ENCODE measurements around the gene KIFAP3.

KIFAP3 gene

GRCh38 chr1:169941982-169942830, 132.3 kb downstream of the KIFAP3 start:
- Histone ChIP-seq H3K9me2 (replicated peaks; ENCODE audit: control insufficient read depth, low read length) (no peaks in the 10 kb centered on the region), H3K27me3 (ENCODE audit: control insufficient read depth, low read length) (no peaks in the 10 kb centered on the region), H3K79me2 (ENCODE audit: control insufficient read depth, low read length) (no peaks in the 10 kb centered on the region), H3K9me3 (ENCODE audit: control insufficient read depth, insufficient read depth, low read length) (no peaks in the 10 kb centered on the region), H3F3A (ENCODE audit: control insufficient read depth, insufficient read depth) (no peaks in the 10 kb centered on the region), H3K27ac (ENCODE audit: low read depth, low read length) (no peak overlapping the region), H3K4me3 (ENCODE audit: low read length) (no peak overlapping the region), H3K36me3 (ENCODE audit: control insufficient read depth, low read length) (no peaks in the 10 kb centered on the region), H4K20me1 (ENCODE audit: control insufficient read depth, insufficient read depth, low read depth, low read length) (no peaks in the 10 kb centered on the region), H3K4me2 (ENCODE audit: low read length) (no peak overlapping the region), H3K4me1 (ENCODE audit: control insufficient read depth, low read length) (no peaks in the 10 kb centered on the region)
- no peak for TF ChIP-seq EZH2phosphoT487 (IDR thresholded peaks at IDR 0.05; ENCODE audit: borderline replicate concordance, low read length)

- Histone ChIP-seq H3K9me3 (ENCODE audit: control insufficient read depth, insufficient read depth, low read length) (no peaks in the 10 kb centered on the region), H3K9me2 (replicated peaks; ENCODE audit: control insufficient read depth, low read length) (no peaks in the 10 kb centered on the region), H3K4me3 (ENCODE audit: low read length) (no peak overlapping the region), H3K27me3 (ENCODE audit: control insufficient read depth, low read length) (no peaks in the 10 kb centered on the region), H3K79me2 (ENCODE audit: control insufficient read depth, low read length) (no peaks in the 10 kb centered on the region), H3K27ac (ENCODE audit: low read depth, low read length) (no peak overlapping the region), H4K20me1 (ENCODE audit: control insufficient read depth, insufficient read depth, low read depth, low read length) (no peaks in the 10 kb centered on the region), H3K4me1 (ENCODE audit: control insufficient read depth, low read length) (no peaks in the 10 kb centered on the region), H3K36me3 (ENCODE audit: control insufficient read depth, low read length) (no peaks in the 10 kb centered on the region), H3K4me2 (ENCODE audit: low read length) (no peak overlapping the region), H3F3A (ENCODE audit: control insufficient read depth, insufficient read depth) (no peaks in the 10 kb centered on the region)
- TF ChIP-seq EZH2phosphoT487 (IDR thresholded peaks at IDR 0.05; ENCODE audit: borderline replicate concordance, low read length) (no peak), CTCF (IDR thresholded peaks at IDR 0.05; ENCODE audit: low read depth, low read length, poor library complexity, severe bottlenecking) (no peak)
Measured at GRCh38 chr1:169933984-169934725, 140.3 kb downstream of the KIFAP3 start.

- H3K9me3 ChIP-seq (ENCODE audit: control insufficient read depth, insufficient read depth, low read length) = no peaks in the 10 kb centered on the region
Measured at GRCh38 chr1:169931795-169932231, 142.7 kb downstream of the KIFAP3 start.

More at GRCh38 chr1:169931795-169932231, 142.7 kb downstream of the KIFAP3 start:
- Histone ChIP-seq H3K9me2 (replicated peaks; ENCODE audit: control insufficient read depth, low read length) (no peaks in the 10 kb centered on the region), H3K4me2 (ENCODE audit: low read length) (no peak overlapping the region), H3K27me3 (ENCODE audit: control insufficient read depth, low read length) (no peaks in the 10 kb centered on the region), H3K27ac (ENCODE audit: low read depth, low read length) (no peak overlapping the region), H3K79me2 (ENCODE audit: control insufficient read depth, low read length) (no peaks in the 10 kb centered on the region), H3K36me3 (ENCODE audit: control insufficient read depth, low read length) (no peaks in the 10 kb centered on the region), H3K4me1 (ENCODE audit: control insufficient read depth, low read length) (no peaks in the 10 kb centered on the region), H3K4me3 (ENCODE audit: low read length) (no peak overlapping the region), H3F3A (ENCODE audit: control insufficient read depth, insufficient read depth) (no peaks in the 10 kb centered on the region), H4K20me1 (ENCODE audit: control insufficient read depth, insufficient read depth, low read depth, low read length) (no peaks in the 10 kb centered on the region)
- TF ChIP-seq CTCF (IDR thresholded peaks at IDR 0.05; ENCODE audit: low read depth, low read length, poor library complexity, severe bottlenecking) (no peak), EZH2phosphoT487 (IDR thresholded peaks at IDR 0.05; ENCODE audit: borderline replicate concordance, low read length) (no peak)
